Measurements from ENCODE around the gene SLC5A12. TPM values are rescaled to one million over a fixed set of nuclear protein-coding genes. Genes with fewer than 3 reads are reported as not detected.

SLC5A12 gene
- total RNA-seq, 1 donor: 0.36 TPM

- Histone ChIP-seq H3K79me2 (ENCODE audit: insufficient read depth, low read length) (no peaks in the 10 kb centered on the region), H3K27me3 (ENCODE audit: insufficient read depth, low read length) (no peaks in the 10 kb centered on the region), H2AFZ (ENCODE audit: low read length) (no peak overlapping the region), H3K9me3 (ENCODE audit: low read depth, low read length) (no peaks in the 10 kb centered on the region), H3K4me3 (ENCODE audit: insufficient read depth, low read length) (no peak overlapping the region), H3K27ac (ENCODE audit: low read depth, low read length) (no peak overlapping the region), H3K4me1 (ENCODE audit: insufficient read depth, low read length) (no peaks in the 10 kb centered on the region), H3K4me2 (ENCODE audit: insufficient read depth, low read length) (no peak overlapping the region), H3K36me3 (ENCODE audit: insufficient read depth, low read length) (no peaks in the 10 kb centered on the region), H4K20me1 (ENCODE audit: insufficient read depth, low read length) (no peaks in the 10 kb centered on the region)
- no peak for TF ChIP-seq CTCF (IDR thresholded peaks at IDR 0.05; ENCODE audit: extremely low read depth, low read depth, low read length)
- no peak for DNase-seq (ENCODE audit: insufficient read length, low spot score, missing footprints)
Observed at GRCh38 chr11:26687351-26687750, 34.5 kb downstream of the SLC5A12 start.

DNA sequence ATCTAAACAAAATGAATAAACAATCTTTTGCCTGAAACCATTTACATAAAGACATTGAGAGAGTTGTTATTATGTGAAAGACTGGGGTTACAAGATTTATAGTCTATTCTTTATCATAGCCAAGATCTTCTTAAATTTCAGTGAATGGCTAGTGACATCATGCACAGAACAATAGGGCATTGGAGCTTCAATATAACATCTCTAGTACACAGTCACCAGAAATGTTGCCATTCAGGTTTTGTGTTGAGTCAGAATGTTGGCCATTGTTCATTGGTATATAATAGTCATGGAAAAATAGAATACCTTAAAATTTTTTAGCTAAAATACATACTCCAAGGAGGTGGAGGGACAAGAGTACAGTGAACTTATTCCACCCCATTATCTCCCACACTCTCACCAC lies 44.3 kb downstream of the SLC5A12 start:
- H3K27ac ChIP-seq (ENCODE audit: low read depth, low read length): no peak overlapping the region
- H4K20me1 ChIP-seq (ENCODE audit: insufficient read depth, low read length): no peaks in the 10 kb centered on the region
- H2AFZ ChIP-seq (ENCODE audit: low read length): no peak overlapping the region
- H3K4me2 ChIP-seq (ENCODE audit: insufficient read depth, low read length): no peak overlapping the region
- H3K9me3 ChIP-seq (ENCODE audit: low read depth, low read length): no peaks in the 10 kb centered on the region
- no peak overlapping the region for H3K4me3 ChIP-seq (ENCODE audit: insufficient read depth, low read length)
- H3K4me1 ChIP-seq (ENCODE audit: insufficient read depth, low read length): no peaks in the 10 kb centered on the region
- no peak for TF ChIP-seq CTCF (IDR thresholded peaks at IDR 0.05; ENCODE audit: extremely low read depth, low read depth, low read length)
- H3K27me3 ChIP-seq (ENCODE audit: insufficient read depth, low read length): no peaks in the 10 kb centered on the region
- DNase-seq (ENCODE audit: insufficient read length, low spot score, missing footprints): no peak
- no peaks in the 10 kb centered on the region for H3K36me3 ChIP-seq (ENCODE audit: insufficient read depth, low read length)
- no peaks in the 10 kb centered on the region for H3K79me2 ChIP-seq (ENCODE audit: insufficient read depth, low read length)

- no peak for DNase-seq (ENCODE audit: insufficient read length, low spot score, missing footprints)
- no peak for TF ChIP-seq CTCF (IDR thresholded peaks at IDR 0.05; ENCODE audit: extremely low read depth, low read depth, low read length)
- Histone ChIP-seq H3K4me2 (ENCODE audit: insufficient read depth, low read length) (no peak overlapping the region), H3K27me3 (ENCODE audit: insufficient read depth, low read length) (no peaks in the 10 kb centered on the region), H3K27ac (ENCODE audit: low read depth, low read length) (no peak overlapping the region), H3K9me3 (ENCODE audit: low read depth, low read length) (no peaks in the 10 kb centered on the region), H3K79me2 (ENCODE audit: insufficient read depth, low read length) (no peaks in the 10 kb centered on the region), H3K4me3 (ENCODE audit: insufficient read depth, low read length) (no peak overlapping the region), H2AFZ (ENCODE audit: low read length) (no peak overlapping the region), H3K36me3 (ENCODE audit: insufficient read depth, low read length) (no peaks in the 10 kb centered on the region), H4K20me1 (ENCODE audit: insufficient read depth, low read length) (no peaks in the 10 kb centered on the region), H3K4me1 (ENCODE audit: insufficient read depth, low read length) (no peaks in the 10 kb centered on the region)
Observed at GRCh38 chr11:26676641-26677040, 45.2 kb downstream of the SLC5A12 start.

DNA sequence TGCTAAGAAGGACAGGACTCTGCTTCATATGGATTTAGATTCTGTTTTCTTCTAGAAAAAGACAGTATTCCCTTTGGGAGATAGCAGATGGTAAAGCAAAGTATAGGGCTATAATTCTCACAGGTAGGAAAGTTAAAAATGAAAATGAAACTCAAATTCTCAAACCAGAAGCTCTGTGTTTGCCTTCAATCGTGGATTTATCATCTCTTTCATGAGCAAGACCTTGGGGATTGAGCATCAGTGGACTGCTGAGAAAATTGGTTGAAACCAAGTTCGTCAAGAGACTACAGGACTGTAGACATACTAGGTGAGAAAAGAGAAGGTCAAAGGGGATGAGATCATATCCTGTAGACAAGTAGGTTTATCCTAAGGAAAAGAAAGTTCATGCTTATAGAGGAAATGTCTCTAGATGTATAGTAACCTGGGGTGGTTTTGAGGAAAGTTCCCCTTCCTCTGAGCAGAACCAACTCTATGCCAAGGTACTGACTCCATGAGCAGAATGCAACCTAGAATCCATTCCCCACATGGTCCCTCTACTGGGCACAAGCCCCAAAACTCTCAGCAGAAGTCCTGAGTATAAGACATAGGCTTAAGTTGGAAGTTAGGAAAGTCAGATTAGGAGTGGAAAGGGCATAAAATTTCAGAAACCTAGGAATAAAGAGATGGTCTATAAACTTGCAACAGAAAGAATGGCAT lies 46.5 kb downstream of the SLC5A12 start:
- Histone ChIP-seq H2AFZ (ENCODE audit: low read length) (no peak overlapping the region), H3K27ac (ENCODE audit: low read depth, low read length) (no peak overlapping the region), H3K4me3 (ENCODE audit: insufficient read depth, low read length) (no peak overlapping the region), H3K79me2 (ENCODE audit: insufficient read depth, low read length) (no peaks in the 10 kb centered on the region), H3K4me2 (ENCODE audit: insufficient read depth, low read length) (no peak overlapping the region), H3K36me3 (ENCODE audit: insufficient read depth, low read length) (no peaks in the 10 kb centered on the region), H3K9me3 (ENCODE audit: low read depth, low read length) (no peaks in the 10 kb centered on the region), H3K4me1 (ENCODE audit: insufficient read depth, low read length) (no peaks in the 10 kb centered on the region), H4K20me1 (ENCODE audit: insufficient read depth, low read length) (no peaks in the 10 kb centered on the region), H3K27me3 (ENCODE audit: insufficient read depth, low read length) (no peaks in the 10 kb centered on the region)
- no peak for TF ChIP-seq CTCF (IDR thresholded peaks at IDR 0.05; ENCODE audit: extremely low read depth, low read depth, low read length)
- DNase-seq (ENCODE audit: insufficient read length, low spot score, missing footprints): peak; percentile 46
